ENCODE measurements around the gene USP6NL. TPM values are rescaled to one million over a fixed set of nuclear protein-coding genes. Genes with fewer than 3 reads are reported as not detected.

Gene USP6NL
- polyA plus RNA-seq, 1 experiment, result 13.0 TPM

GRCh38 chr10:11434324-11434723, 177.1 kb downstream of the USP6NL start:
- CTCF ChIA-PET, result no interaction called here
- H3K27me3 ChIP-seq (ENCODE audit: control insufficient read depth, insufficient read depth, low read length), result peaks cover 9% of the 10 kb centered on the region
- H3K27ac ChIP-seq (ENCODE audit: low read depth, low read length), result no peak overlapping the region
- H3K9me3 ChIP-seq (ENCODE audit: control insufficient read depth, insufficient read depth, low read length), result peaks cover 7% of the 10 kb centered on the region
- peak; percentile 32 for TF ChIP-seq CTCF (IDR thresholded peaks at IDR 0.05; ENCODE audit: low read depth, low read length)
- POLR2A ChIA-PET, result no interaction called here
- DNase-seq (ENCODE audit: low read depth, low spot score), result no peak
- H3K4me3 ChIP-seq (ENCODE audit: low read depth, low read length), result no peak overlapping the region

GRCh38 chr10:11433657-11434056, 177.8 kb downstream of the USP6NL start:
- H3K27ac ChIP-seq (ENCODE audit: low read depth, low read length), result no peak overlapping the region
- ChIA-PET POLR2A (no interaction called here), CTCF (no interaction called here)

GRCh38 chr10:11431216-11431555, 180.3 kb downstream of the USP6NL start:
- H3K27me3 ChIP-seq (ENCODE audit: control insufficient read depth, insufficient read depth, low read length), result peaks cover 3% of the 10 kb centered on the region
- H3K4me3 ChIP-seq (ENCODE audit: low read depth, low read length), result no peak overlapping the region
- no peak for TF ChIP-seq CTCF (IDR thresholded peaks at IDR 0.05; ENCODE audit: low read depth, low read length)
- DNase-seq (ENCODE audit: low read depth, low spot score), result no peak
- H3K9me3 ChIP-seq (ENCODE audit: control insufficient read depth, insufficient read depth, low read length), result peaks cover 7% of the 10 kb centered on the region
- no peak overlapping the region for H3K27ac ChIP-seq (ENCODE audit: low read depth, low read length)
- ChIA-PET CTCF (no interaction called here), POLR2A (no interaction called here)

More at GRCh38 chr10:11433657-11434056, 177.8 kb downstream of the USP6NL start:
- Histone ChIP-seq H3K27me3 (ENCODE audit: control insufficient read depth, insufficient read depth, low read length) (peaks cover 3% of the 10 kb centered on the region), H3K9me3 (ENCODE audit: control insufficient read depth, insufficient read depth, low read length) (peaks cover 7% of the 10 kb centered on the region), H3K4me3 (ENCODE audit: low read depth, low read length) (no peak overlapping the region)
- DNase-seq (ENCODE audit: low read depth, low spot score), result no peak
- no peak for TF ChIP-seq CTCF (IDR thresholded peaks at IDR 0.05; ENCODE audit: low read depth, low read length)

GRCh38 chr10:11430421-11431215, 180.8 kb downstream of the USP6NL start:
- DNase-seq (ENCODE audit: low read depth, low spot score), result no peak
- Histone ChIP-seq H3K27me3 (ENCODE audit: control insufficient read depth, insufficient read depth, low read length) (peaks cover 3% of the 10 kb centered on the region), H3K4me3 (ENCODE audit: low read depth, low read length) (no peak overlapping the region), H3K27ac (ENCODE audit: low read depth, low read length) (no peak overlapping the region), H3K9me3 (ENCODE audit: control insufficient read depth, insufficient read depth, low read length) (peaks cover 7% of the 10 kb centered on the region)
- POLR2A ChIA-PET, result no interaction called here
- TF ChIP-seq CTCF (IDR thresholded peaks at IDR 0.05; ENCODE audit: low read depth, low read length), result no peak
- CTCF ChIA-PET, result no interaction called here

DNA sequence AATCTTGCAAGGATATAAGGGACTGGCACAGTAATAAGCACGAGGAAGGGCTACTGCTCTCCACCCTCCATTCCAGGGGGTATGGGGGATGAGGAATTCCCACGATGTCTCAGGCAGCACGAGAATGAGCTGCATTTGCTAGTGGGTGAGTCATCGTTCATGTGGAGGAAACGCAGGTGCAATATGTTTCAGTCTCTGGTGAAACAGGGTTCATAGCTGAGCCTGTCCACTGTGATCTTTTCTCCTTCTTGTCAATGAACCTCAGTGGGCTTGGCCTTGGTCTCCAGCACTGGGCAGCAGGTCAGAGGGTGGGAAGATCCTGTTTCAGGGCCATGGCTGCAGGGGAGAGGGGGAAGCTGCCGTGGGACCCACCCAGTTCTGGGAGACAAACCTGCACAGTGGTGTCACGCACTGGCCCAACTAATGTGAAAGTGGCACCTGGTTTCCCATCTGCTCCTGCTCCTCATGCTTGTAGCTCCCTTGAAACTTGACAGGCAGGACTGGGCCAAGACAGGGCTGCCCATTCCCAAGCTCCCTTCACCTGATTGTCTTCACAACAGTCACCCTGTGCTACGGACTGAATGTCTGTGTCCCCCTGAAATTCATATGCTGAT, 181.9 kb downstream of the USP6NL start:
- H3K27me3 ChIP-seq (ENCODE audit: control insufficient read depth, insufficient read depth, low read length), result no peaks in the 10 kb centered on the region
- H3K27ac ChIP-seq (ENCODE audit: low read depth, low read length), result no peak overlapping the region
- H3K9me3 ChIP-seq (ENCODE audit: control insufficient read depth, insufficient read depth, low read length), result peaks cover 7% of the 10 kb centered on the region
- CTCF ChIA-PET, result interaction anchor here (1.2 kb wide), 1 partner anchor 329 kb away, joined by 4 read pairs; no protein-coding TSS in a partner anchor
- TF ChIP-seq CTCF (IDR thresholded peaks at IDR 0.05; ENCODE audit: low read depth, low read length), result no peak
- no peak for DNase-seq (ENCODE audit: low read depth, low spot score)
- POLR2A ChIA-PET, result no interaction called here
- H3K4me3 ChIP-seq (ENCODE audit: low read depth, low read length), result no peak overlapping the region
